ENCODE results near the gene MFSD2A. TPM values are rescaled to one million over a fixed set of nuclear protein-coding genes. Genes with fewer than 3 reads are reported as not detected.
"Not testable (repeated sequence)": the region's sequence is repeated elsewhere in the genome, so short reads cannot be mapped to it uniquely, and the experiment has no call there.

The MFSD2A gene
- total RNA-seq (2014; rRNA removed; shearing (Covaris generic)) = 12.7 and 12.8 TPM in 2 replicates

DNA sequence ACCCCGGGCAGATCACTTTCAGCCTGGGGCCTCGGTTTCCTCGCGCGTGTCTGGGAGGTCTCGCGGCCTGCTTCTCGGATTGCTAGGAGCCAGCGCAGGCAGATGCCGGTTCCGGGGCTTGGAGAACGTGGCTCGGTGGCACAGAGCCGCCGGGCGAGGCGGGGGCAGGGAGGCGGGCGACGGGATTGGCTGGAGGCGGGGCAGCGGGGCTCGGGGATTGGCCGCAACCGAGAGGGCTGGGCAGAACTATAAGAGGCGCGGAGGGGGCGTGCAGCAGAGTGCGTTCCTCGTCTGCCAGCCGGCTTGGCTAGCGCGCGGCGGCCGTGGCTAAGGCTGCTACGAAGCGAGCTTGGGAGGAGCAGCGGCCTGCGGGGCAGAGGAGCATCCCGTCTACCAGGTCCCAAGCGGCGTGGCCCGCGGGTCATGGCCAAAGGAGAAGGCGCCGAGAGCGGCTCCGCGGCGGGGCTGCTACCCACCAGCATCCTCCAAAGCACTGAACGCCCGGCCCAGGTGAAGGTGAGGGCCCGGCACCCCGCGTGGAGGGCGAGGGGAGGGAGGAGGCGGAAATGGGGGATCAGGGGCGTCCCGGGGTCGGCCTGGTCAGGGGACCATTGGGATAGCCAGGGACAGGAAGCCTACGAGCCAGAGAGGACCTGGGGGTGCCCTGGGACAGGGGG, at the start of gene MFSD2A:
TSS of gene MFSD2A (plus strand) at position 276 of the 677 bp plus-strand sequence. CDS start at position 424, 148 bp downstream.
- DNase-seq (ENCODE audit: low read depth) = peak; percentile 96

DNA sequence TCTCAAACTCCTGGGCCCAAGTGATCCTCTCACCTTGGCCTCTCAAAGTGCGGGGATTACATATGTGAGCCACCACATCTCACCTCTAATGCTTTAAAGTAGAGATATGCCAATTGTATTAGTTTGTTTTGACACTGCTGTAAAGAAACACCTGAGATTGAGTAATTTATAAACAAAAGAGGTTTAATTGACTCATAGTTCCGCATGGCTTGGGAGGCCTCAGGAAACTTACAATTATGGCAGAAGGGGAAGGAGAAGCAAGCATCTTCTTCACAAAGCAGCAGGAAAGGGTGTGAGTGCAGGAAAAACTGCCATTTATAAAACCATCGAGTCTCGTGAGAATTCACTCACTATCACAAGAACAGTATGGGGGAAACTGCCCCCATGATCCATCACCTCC, 49.8 kb upstream of the MFSD2A start:
- DNase-seq (ENCODE audit: low read depth) = no peak

- DNase-seq (ENCODE audit: low read depth) = no peak
Observed at GRCh38 chr1:39907528-39908453, 47.2 kb upstream of the MFSD2A start.

- DNase-seq (ENCODE audit: low read depth) = no peak
Observed at GRCh38 chr1:39908534-39908933, 46.4 kb upstream of the MFSD2A start.

DNA sequence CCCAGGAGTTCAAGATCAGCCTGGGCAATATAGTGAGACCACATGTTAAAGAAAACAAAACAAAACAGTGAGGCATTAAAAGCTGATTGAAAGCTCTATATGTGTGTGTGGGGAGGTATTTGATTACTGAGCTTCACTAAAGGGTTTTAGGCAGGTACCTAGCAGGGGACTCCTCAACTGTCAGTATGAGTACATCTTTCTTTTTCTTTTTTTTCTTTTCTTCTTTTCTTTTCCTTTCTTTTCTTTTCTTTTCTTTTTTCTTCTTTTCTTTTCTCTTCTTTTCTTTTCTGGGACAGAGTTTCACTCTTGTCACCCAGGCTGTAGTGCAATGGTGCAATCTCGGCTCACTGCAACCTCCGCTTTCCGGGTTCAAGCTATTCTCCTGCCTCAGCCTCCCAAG, 44.7 kb upstream of the MFSD2A start:
- no peak for DNase-seq (ENCODE audit: low read depth)

DNA sequence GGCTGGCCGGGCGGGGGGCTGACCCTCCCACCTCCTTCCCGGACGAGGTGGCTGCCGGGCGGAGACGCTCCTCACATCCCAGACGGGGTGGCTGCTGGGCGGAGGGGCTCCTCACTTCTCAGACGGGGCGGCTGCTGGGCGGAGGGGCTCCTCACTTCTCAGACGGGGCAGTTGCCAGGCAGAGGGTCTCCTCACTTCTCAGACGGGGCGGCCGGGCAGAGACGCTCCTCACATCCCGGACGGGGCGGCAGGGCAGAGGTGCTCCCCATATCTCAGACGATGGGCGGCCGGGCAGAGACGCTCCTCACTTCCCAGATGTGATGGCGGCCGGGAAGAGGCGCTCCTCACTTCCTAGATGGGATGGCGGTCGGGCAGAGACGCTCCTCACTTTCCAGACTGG, 41.8 kb upstream of the MFSD2A start:
- not testable (repeated sequence) for DNase-seq (ENCODE audit: low read depth)

GRCh38 chr1:39915499-39916129, 39.3 kb upstream of the MFSD2A start:
- no peak for DNase-seq (ENCODE audit: low read depth)

GRCh38 chr1:39917825-39918224, 37.1 kb upstream of the MFSD2A start:
- no peak for DNase-seq (ENCODE audit: low read depth)

DNA sequence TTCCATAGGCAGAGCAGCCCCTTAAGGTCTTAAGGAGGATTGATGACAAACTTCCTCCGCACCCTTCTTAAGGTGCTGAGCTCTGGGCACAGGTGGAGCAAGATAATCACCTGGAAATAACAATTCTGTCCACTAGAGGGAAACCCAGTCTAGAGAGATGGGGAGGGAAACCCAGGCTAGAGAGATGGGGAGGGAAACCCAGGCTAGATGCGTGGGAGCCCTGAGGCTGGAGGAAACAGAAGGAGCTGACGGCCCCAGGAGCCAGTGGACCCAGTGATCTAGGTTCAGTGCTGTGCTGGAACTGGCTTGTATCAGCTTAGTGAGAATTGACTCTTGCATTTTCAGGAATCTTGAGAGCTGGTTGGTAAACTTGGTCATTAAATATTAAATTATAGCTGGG, 35.4 kb upstream of the MFSD2A start:
- peak; percentile 67 for DNase-seq (ENCODE audit: low read depth)

DNA sequence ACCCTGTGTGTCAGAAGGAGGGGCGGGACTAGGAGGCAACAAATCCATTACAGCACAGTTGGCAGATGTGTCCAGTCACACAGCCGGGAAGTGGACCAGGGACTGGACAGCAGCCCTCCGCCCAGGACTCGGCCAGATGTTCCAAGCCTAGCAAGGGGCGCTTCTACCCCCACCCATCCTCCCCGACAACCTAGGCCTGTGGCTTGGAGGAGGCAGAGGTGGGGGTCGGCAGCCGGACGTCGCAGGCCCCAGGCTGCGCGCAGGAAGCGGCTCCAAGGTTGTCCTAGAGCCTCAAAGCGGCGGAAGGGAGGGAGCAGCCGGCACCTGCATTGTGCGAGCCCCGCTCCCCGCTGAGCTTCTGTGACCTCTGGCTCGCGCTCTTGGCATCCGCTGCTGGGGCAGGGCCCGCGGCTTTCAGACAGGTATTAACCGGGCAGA, 32.7 kb upstream of the MFSD2A start:
- DNase-seq (ENCODE audit: low read depth) = no peak

GRCh38 chr1:39925721-39926342, 29.1 kb upstream of the MFSD2A start:
- peak; percentile 64 for DNase-seq (ENCODE audit: low read depth)

GRCh38 chr1:39926343-39926793, 28.6 kb upstream of the MFSD2A start:
- peak; percentile 60 for DNase-seq (ENCODE audit: low read depth)

- no peak for DNase-seq (ENCODE audit: low read depth)
Observed at GRCh38 chr1:39926820-39927219, 28.1 kb upstream of the MFSD2A start.

DNA sequence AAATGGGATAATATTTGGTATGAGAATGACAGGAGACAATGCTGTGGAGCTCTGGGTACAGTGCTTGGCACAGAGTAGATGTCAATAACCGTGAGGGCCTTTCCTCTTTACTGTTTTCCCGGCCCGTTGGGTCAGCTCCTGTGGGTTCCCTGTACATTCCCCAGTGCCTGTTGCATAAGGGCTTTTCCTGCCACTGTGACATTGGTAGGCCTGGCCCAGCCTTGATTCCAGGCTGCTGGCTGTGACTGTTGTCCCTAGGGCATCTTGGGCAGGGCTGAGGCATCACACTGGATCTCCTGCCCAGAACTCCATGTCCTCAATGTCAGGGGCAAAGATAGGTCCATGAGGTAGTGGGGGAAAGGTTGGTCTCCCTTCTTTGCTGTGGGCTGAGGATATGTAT, 27.4 kb upstream of the MFSD2A start:
- no peak for DNase-seq (ENCODE audit: low read depth)

DNA sequence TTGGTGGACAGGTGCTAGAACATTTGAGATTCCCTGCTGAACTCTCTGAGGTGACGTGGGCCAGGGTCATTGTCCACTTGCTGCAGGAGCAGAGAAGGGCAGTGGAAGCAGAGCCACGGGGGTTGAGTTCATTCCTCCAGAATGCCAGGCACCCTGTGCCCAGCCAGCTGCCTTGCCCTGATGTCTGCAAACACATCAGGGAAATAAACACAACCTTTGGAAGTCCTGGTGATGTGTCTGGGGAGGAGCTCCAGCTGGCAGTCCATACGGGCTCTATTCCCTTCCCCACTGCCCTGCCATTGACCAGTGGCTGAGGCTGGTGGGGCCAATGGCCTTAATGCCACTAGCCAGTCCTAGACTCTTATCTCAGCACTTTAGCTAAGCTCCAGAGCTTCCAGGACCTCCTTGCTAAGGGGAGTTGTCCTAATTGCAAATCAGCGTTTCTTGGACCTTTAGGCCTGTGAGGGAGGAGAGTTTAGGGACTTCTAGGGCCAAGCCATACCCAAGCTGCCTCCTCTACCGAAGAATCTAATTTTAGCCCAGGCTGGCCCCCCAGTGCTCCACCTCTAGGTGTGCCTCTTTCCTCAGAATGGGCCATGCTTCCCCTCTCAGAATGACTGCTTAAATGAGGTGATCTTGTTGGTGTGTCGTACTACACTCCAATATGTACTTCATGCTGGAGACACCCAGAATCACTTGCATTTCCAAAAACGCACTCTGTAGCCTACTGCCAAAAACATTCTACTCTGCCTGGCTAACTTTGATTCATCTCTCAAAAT, 25.9 kb upstream of the MFSD2A start:
- no peak for DNase-seq (ENCODE audit: low read depth)

- peak; percentile 81 for DNase-seq (ENCODE audit: low read depth)
Observed at GRCh38 chr1:39933956-39934941, 20.7 kb upstream of the MFSD2A start.

DNA sequence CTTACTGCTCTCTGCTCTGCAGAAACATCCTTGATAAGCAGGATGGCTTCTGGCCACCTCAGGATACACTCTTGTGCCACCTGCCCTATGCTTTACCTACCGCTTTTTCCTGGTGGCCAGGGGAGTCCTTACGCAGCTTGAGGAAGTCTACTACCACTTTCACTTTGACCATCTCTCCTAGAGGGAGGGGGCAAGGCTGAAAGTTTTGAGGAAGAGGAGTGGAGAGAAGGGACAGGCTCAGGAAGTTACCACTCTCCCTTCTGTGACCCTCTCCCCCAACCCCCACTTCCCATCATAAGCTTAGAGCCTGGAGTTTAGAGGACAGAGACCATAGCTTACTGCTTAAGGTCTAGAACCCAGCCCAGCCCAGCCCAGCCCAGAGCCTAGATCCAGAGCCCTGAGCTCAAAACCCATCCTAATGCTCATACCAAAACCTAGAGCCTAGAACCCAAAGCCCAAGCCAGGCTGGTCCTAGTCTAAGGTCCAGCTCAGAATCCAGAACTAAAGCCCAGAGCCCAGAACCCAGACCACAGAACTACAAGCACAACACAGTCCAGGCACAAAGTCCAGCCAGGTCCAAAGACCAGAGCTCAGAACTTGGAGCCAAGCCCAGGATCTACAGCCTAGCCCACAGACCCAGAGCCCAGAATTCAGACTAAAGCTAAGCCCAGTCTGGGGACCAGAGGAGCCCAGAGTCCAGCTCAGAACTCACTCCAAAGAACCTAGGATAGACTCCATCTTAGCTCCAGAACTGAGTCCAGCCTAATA, 18.0 kb upstream of the MFSD2A start:
- no peak for DNase-seq (ENCODE audit: low read depth)

DNA sequence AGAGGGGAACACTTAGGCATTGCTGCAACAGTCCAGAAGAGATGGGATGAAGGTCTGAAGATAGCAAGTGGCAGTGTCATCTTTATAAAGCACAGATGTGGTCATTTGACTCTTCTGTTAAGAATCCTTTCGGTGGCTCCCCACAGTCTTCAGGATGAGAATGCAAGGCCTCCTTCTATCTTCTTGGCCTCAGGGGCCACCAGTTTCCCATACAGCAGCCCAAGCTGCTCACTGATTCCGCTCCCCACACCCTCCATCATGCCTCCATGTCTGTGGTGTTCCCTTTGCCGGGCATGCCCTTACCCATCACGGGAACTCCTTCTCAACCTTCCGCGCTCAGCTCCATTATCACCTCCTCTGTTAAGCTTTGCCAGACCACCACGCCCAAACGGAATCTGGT, 16.1 kb upstream of the MFSD2A start:
- DNase-seq (ENCODE audit: low read depth) = no peak

DNA sequence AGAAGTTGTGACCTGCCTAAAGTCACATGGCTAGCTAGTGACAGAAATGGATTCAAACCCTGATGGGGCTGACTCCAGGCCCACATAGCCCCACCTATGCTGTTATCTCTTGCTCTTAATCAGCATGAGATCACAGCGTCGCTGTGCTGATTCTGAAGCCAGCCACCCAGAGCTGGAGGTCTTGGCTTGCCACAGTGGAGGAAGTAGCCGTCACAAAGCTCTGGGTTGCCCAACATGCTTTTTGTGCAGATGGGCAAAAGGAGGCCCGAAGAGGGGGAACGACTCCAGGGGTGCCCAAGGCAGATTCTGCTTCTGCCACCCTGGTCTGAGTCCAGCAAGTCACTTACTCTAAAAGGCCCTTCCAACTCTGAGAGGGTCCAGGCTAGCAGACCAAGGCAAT, 14.7 kb upstream of the MFSD2A start:
- DNase-seq (ENCODE audit: low read depth) = no peak

Data from Daoy (cell line).